Body of pancreas (tissue), 4 donors: ENCODE data around the gene PIP5K1B. TPM values are rescaled to one million over a fixed set of nuclear protein-coding genes. Genes with fewer than 3 reads are reported as not detected.

Source experiments
- ATAC-seq: fragments of 150-250 bp; one replicate; pipeline ENCODE4 v1.9.1; 2016
- DNase-seq, 4 donors: peaks; one replicate each; pipeline ENCODE4 v3.0.0-alpha.2; 2019
- H3K27ac ChIP-seq, 4 donors: fragments of 200-600 bp; sonication (generic); 1 replicate in 3 of 4; 2 replicates in 1 of 4; pipeline versions ENCODE4 v1.5.1 to v1.6.1; 2016 to 2019; ENCODE audit warnings: mild to moderate bottlenecking in 1 of 4, mixed read lengths in 1 of 4, moderate library complexity in 1 of 4
- H3K27me3 ChIP-seq, 2 donors: fragments of 200-600 bp; sonication (generic); one replicate each; pipeline ENCODE4 v1.6.0; 2016; ENCODE audit warnings: mild to moderate bottlenecking in 1 of 2
- H3K36me3 ChIP-seq, 2 donors: fragments of 200-600 bp; sonication (generic); replicated peaks in 1 of 2; 2 replicates each; pipeline ENCODE4 v1.5.1; 2016; ENCODE audit warnings: low read depth in 2 of 2; ENCODE audit not compliant: insufficient read depth in 1 of 2
- H3K4me1 ChIP-seq: fragments of 200-600 bp; sonication (generic); one replicate; pipeline ENCODE4 v1.6.0; 2016
- H3K4me3 ChIP-seq, 2 donors: fragments of 200-600 bp; sonication (generic); 1 replicate in 1 of 2; 2 replicates in 1 of 2; pipeline ENCODE4 v1.5.1; 2016 to 2019
- H3K9me3 ChIP-seq, 3 donors: fragments of 200-600 bp; sonication (generic); 1 replicate in 2 of 3; 2 replicates in 1 of 3; pipeline ENCODE4 v1.5.1; 2016
- CTCF ChIP-seq, 7 experiments: fragments of 450-650 bp in 4 of 7; fragments of 200-600 bp in 3 of 7; sonication (generic) in 3 of 7; IDR thresholded peaks; one replicate each; pipeline ENCODE4 v1.5.1; 2016 to 2019; ENCODE audit warnings: antibody characterized with exemption in 7 of 7
- POLR2A ChIP-seq, 3 donors: fragments of 450-650 bp; IDR thresholded peaks; one replicate each; pipeline ENCODE4 v1.6.1; 2016; ENCODE audit warnings: antibody characterized with exemption in 3 of 3, mild to moderate bottlenecking in 2 of 3
- WGBS, 2 donors: methylation state at CpG; one replicate each; pipeline ENCODE4 v1.1.5; 2017; 5-methylcytosine and 5-hydroxymethylcytosine counted together
- intact Hi-C: fragments of 100-400 bp; cut with DNase I; formaldehyde crosslinking; loops from one replicate; pipeline ENCODE4 v1.15.1; 2023
- total RNA-seq, 2 donors: library from RNA; depleted of rRNA; stranded (reverse); fragments of >200 nt; gene quantifications; one replicate each; pipeline ENCODE4 v1.1.0, GENCODE V29; 2016

PIP5K1B gene
- total RNA-seq, 2 donors from 2014 or later = 3.6 to 7.8 TPM

- intact Hi-C loops = no loop called here
- no peak for ATAC-seq
- 55% methylated on average over 4 of the region's 4 CpGs for WGBS, 2 donors
- DNase-seq = no peak
- no peaks in the 10 kb centered on the region for H3K9me3 ChIP-seq
- no peaks in the 10 kb centered on the region for H3K36me3 ChIP-seq
- H3K27me3 ChIP-seq = no peaks in the 10 kb centered on the region
- TF ChIP-seq CTCF (IDR thresholded peaks at IDR 0.05) = no peak
- no peak for TF ChIP-seq POLR2A (IDR thresholded peaks at IDR 0.05)
- no peak overlapping the region for H3K4me3 ChIP-seq
- H3K27ac ChIP-seq = peak overlapping the region; percentile 16 to 46 (median 34)
- H3K4me1 ChIP-seq = peaks cover 10% of the 10 kb centered on the region
Measured at GRCh38 chr9:68950188-68950587, 245.1 kb downstream of the PIP5K1B start.

- no peak for ATAC-seq
- Histone ChIP-seq H3K36me3 (no peaks in the 10 kb centered on the region), H3K9me3 (no peaks in the 10 kb centered on the region), H3K27ac (peak overlapping the region in 1 of 4 donors; percentile 8), H3K27me3 (no peaks in the 10 kb centered on the region), H3K4me3 (no peak overlapping the region), H3K4me1 (peaks cover 10% of the 10 kb centered on the region)
- TF ChIP-seq CTCF (IDR thresholded peaks at IDR 0.05) (no peak), POLR2A (IDR thresholded peaks at IDR 0.05) (no peak)
- WGBS, 2 donors = 71 to 75% methylated on average over 2 of the region's 2 CpGs
- intact Hi-C loops = no loop called here
- no peak for DNase-seq
Measured at GRCh38 chr9:68950689-68951088, 245.6 kb downstream of the PIP5K1B start.

GRCh38 chr9:68951879-68952659 lies 247.0 kb downstream of the PIP5K1B start:
- peaks cover 10% of the 10 kb centered on the region for H3K4me1 ChIP-seq
- intact Hi-C loops = no loop called here
- ATAC-seq = no peak
- H3K27ac ChIP-seq = no peak overlapping the region
- H3K27me3 ChIP-seq = no peaks in the 10 kb centered on the region
- no peaks in the 10 kb centered on the region for H3K36me3 ChIP-seq
- DNase-seq = peak in 1 of 4 donors; percentile 33
- H3K4me3 ChIP-seq = no peak overlapping the region
- TF ChIP-seq CTCF (IDR thresholded peaks at IDR 0.05) = no peak
- no peak for TF ChIP-seq POLR2A (IDR thresholded peaks at IDR 0.05)
- H3K9me3 ChIP-seq = no peaks in the 10 kb centered on the region
- WGBS, 2 donors = 84 to 85% methylated on average over 8 of the region's 8 CpGs

GRCh38 chr9:68953771-68954170 lies 248.7 kb downstream of the PIP5K1B start:
- Histone ChIP-seq H3K36me3 (no peaks in the 10 kb centered on the region), H3K27me3 (no peaks in the 10 kb centered on the region), H3K4me1 (peaks cover 10% of the 10 kb centered on the region), H3K9me3 (no peaks in the 10 kb centered on the region), H3K4me3 (no peak overlapping the region), H3K27ac (no peak overlapping the region)
- intact Hi-C loops = no loop called here
- ATAC-seq = no peak
- TF ChIP-seq POLR2A (IDR thresholded peaks at IDR 0.05) (no peak), CTCF (IDR thresholded peaks at IDR 0.05) (no peak)
- 88% methylated on average over 1 of the region's 1 CpG for WGBS, 2 donors
- no peak for DNase-seq

GRCh38 chr9:68955330-68955729 lies 250.3 kb downstream of the PIP5K1B start:
- peaks cover 3% of the 10 kb centered on the region for H3K4me1 ChIP-seq
- intact Hi-C loops = no loop called here
- no peaks in the 10 kb centered on the region for H3K36me3 ChIP-seq
- 67 to 86% methylated on average over 4 of the region's 4 CpGs for WGBS, 2 donors
- H3K9me3 ChIP-seq = no peaks in the 10 kb centered on the region
- no peak for TF ChIP-seq CTCF (IDR thresholded peaks at IDR 0.05)
- no peak for TF ChIP-seq POLR2A (IDR thresholded peaks at IDR 0.05)
- no peaks in the 10 kb centered on the region for H3K27me3 ChIP-seq
- DNase-seq = no peak
- H3K4me3 ChIP-seq = no peak overlapping the region
- no peak for ATAC-seq
- H3K27ac ChIP-seq = no peak overlapping the region
